HEK293 (cell line): ENCODE measurements around the gene TANC1.

Experiments
- EGR2 ChIP-seq: fragments of 450-650 bp; formaldehyde crosslinking; IDR thresholded peaks from 2 replicates; pipeline ENCODE4 v1.5.1; 2016; ENCODE audit warnings: low read depth, missing biosample characterization, missing genetic modification characterization
- MYNN ChIP-seq: fragments of 450-650 bp; formaldehyde crosslinking; IDR thresholded peaks from 2 replicates; pipeline ENCODE4 v1.5.1; 2016; ENCODE audit warnings: missing biosample characterization, missing genetic modification characterization, borderline replicate concordance
- MZF1 ChIP-seq: fragments of 450-650 bp; formaldehyde crosslinking; IDR thresholded peaks from 2 replicates; pipeline ENCODE4 v1.5.1; 2017; ENCODE audit warnings: missing biosample characterization, missing genetic modification characterization, borderline replicate concordance
- ZEB2 ChIP-seq: fragments of 450-650 bp; formaldehyde crosslinking; IDR thresholded peaks from 2 replicates; pipeline ENCODE4 v1.5.1; 2016; ENCODE audit warnings: missing biosample characterization, missing genetic modification characterization
- ZFHX2 ChIP-seq: fragments of 450-650 bp; formaldehyde crosslinking; conservative IDR thresholded peaks from 2 replicates; pipeline ENCODE4 v1.5.1; 2016; ENCODE audit warnings: missing biosample characterization, missing genetic modification characterization
- ZNF157 ChIP-seq: fragments of 450-650 bp; formaldehyde crosslinking; IDR thresholded peaks from 2 replicates; pipeline ENCODE4 v1.5.1; 2016; ENCODE audit warnings: missing biosample characterization, missing genetic modification characterization
- ZNF19 ChIP-seq: fragments of 450-650 bp; formaldehyde crosslinking; IDR thresholded peaks from 2 replicates; pipeline ENCODE4; 2016; ENCODE audit warnings: missing biosample characterization, missing genetic modification characterization, low read depth
- ZNF23 ChIP-seq: fragments of 450-650 bp; formaldehyde crosslinking; IDR thresholded peaks from 2 replicates; pipeline ENCODE4 v1.5.1; 2016; ENCODE audit warnings: missing biosample characterization, missing genetic modification characterization, borderline replicate concordance
- ZNF585B ChIP-seq: fragments of 450-650 bp; formaldehyde crosslinking; IDR thresholded peaks from 2 replicates; pipeline ENCODE4 v1.5.1; 2016; ENCODE audit warnings: missing biosample characterization, missing genetic modification characterization
- ZNF660 ChIP-seq: fragments of 450-650 bp; IDR thresholded peaks from 2 replicates; pipeline ENCODE4 v1.5.1; 2018; ENCODE audit warnings: missing biosample characterization, mild to moderate bottlenecking, missing genetic modification characterization
- ZNF664 ChIP-seq: fragments of 450-650 bp; formaldehyde crosslinking; IDR thresholded peaks from 2 replicates; pipeline ENCODE4 v1.5.1; 2016; ENCODE audit warnings: missing biosample characterization, missing genetic modification characterization
- ZNF768 ChIP-seq: fragments of 450-650 bp; formaldehyde crosslinking; IDR thresholded peaks from 2 replicates; pipeline ENCODE4 v1.5.1; 2018; ENCODE audit warnings: missing biosample characterization, mild to moderate bottlenecking, missing genetic modification characterization
- ZNF837 ChIP-seq: fragments of 450-650 bp; formaldehyde crosslinking; IDR thresholded peaks from 2 replicates; pipeline ENCODE4 v1.5.1; 2016; ENCODE audit warnings: missing biosample characterization, missing genetic modification characterization
- TF ChIP-seq, protein P1 (sequence below): fragments of 450-650 bp; formaldehyde crosslinking; IDR thresholded peaks from 2 replicates; pipeline ENCODE4 v1.5.1; 2016; ENCODE audit warnings: missing biosample characterization, missing genetic modification characterization
- TF ChIP-seq, protein P2 (sequence below): fragments of 450-650 bp; formaldehyde crosslinking; IDR thresholded peaks from 2 replicates; pipeline ENCODE4 v1.5.1; 2016; ENCODE audit warnings: missing biosample characterization, missing genetic modification characterization
- TF ChIP-seq, protein P3 (sequence below): fragments of 450-650 bp; formaldehyde crosslinking; conservative IDR thresholded peaks from 2 replicates; pipeline ENCODE4 v1.5.1; 2016; ENCODE audit warnings: low read depth, missing biosample characterization, missing genetic modification characterization
- TF ChIP-seq, protein P4 (sequence below): fragments of 450-650 bp; formaldehyde crosslinking; IDR thresholded peaks from 2 replicates; pipeline ENCODE4 v1.5.1; 2017; ENCODE audit warnings: missing biosample characterization, missing genetic modification characterization
- TF ChIP-seq, protein P5 (sequence below): fragments of 450-650 bp; formaldehyde crosslinking; IDR thresholded peaks from 2 replicates; pipeline ENCODE4 v1.5.1; 2016; ENCODE audit warnings: missing biosample characterization, missing genetic modification characterization
- TF ChIP-seq, protein P6 (sequence below): fragments of 450-650 bp; formaldehyde crosslinking; IDR thresholded peaks from 2 replicates; pipeline ENCODE4 v1.5.1; 2016; ENCODE audit warnings: missing biosample characterization, missing genetic modification characterization
- TF ChIP-seq, protein P7 (sequence below): fragments of 450-650 bp; IDR thresholded peaks from 2 replicates; pipeline ENCODE4 v1.5.1; 2018; ENCODE audit warnings: missing biosample characterization, missing genetic modification characterization
- TF ChIP-seq, protein P8 (sequence below): fragments of 450-650 bp; formaldehyde crosslinking; IDR thresholded peaks from 2 replicates; pipeline ENCODE4 v1.5.1; 2016; ENCODE audit warnings: missing biosample characterization, missing genetic modification characterization

TANC1 gene

DNA sequence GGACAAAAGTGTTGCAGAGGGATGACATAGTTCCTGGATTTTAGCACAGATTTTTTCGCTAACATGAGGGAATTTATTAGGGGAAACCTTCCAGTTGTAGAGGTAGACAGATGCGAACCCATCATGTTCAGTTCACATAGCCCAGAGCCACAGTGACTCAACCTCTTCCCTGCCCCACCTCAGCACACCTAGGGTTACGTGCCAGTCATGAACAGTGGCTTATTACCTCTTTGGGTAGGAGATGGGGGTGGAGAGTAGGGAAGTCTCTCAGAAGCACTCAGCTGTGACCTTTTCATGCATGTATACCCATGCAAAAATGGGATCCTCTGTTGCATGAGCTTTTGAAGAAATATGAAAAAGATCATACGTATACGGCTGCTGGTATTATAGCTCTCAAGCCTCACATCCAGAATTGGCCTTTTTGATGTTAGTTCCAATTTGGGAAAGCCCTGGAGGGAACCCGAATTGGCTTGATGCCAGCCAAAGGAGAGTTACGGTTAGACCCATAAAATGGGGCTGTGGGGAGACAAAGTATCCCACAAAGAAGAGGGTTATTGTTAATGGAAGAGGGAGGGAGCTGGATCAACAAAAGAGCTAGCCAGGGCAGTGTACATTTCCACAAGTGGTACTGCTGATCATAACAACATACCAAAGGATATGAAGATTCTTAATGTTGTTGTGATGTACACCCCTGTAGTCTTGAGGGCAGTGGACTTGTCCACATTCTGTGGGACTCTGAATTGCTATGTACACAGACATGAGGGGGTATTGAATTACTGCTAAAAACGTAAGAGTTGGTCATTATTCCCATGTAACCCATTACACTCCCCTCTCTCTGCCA lies 4.9 kb downstream of the TANC1 start (continued):
- TF ChIP-seq MYNN (no peak), ZNF660 (tag by site-specific recombination) (peak; percentile 80; the same call in 1 of the 2 replicates), ZNF768 (no peak), ZNF664 (no peak), MZF1 (peak; percentile 89; the same call in 1 of the 2 replicates), ZNF837 (tag by site-specific recombination) (no peak), EGR2 (tag by site-specific recombination) (no peak), ZEB2 (peak; percentile 87), ZNF23 (tag by site-specific recombination) (no peak), ZFHX2 (tag by site-specific recombination) (peak; percentile 35; the same call in 1 of the 2 replicates), ZNF157 (tag by site-specific recombination) (no peak), ZNF585B (tag by site-specific recombination) (no peak), ZNF19 (tag by site-specific recombination) (no peak)
- TF ChIP-seq, protein P1, sequence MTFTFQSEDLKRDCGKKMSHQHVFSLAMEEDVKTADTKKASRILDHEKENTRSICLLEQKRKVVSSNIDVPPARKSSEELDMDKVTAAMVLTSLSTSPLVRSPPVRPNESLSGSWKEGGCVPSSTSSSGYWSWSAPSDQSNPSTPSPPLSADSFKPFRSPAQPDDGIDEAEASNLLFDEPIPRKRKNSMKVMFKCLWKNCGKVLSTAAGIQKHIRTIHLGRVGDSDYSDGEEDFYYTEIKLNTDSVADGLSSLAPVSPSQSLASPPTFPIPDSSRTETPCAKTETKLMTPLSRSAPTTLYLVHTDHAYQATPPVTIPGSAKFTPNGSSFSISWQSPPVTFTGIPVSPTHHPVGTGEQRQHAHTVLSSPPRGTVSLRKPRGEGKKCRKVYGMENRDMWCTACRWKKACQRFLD (tag by site-specific recombination): no peak
- TF ChIP-seq, protein P2, sequence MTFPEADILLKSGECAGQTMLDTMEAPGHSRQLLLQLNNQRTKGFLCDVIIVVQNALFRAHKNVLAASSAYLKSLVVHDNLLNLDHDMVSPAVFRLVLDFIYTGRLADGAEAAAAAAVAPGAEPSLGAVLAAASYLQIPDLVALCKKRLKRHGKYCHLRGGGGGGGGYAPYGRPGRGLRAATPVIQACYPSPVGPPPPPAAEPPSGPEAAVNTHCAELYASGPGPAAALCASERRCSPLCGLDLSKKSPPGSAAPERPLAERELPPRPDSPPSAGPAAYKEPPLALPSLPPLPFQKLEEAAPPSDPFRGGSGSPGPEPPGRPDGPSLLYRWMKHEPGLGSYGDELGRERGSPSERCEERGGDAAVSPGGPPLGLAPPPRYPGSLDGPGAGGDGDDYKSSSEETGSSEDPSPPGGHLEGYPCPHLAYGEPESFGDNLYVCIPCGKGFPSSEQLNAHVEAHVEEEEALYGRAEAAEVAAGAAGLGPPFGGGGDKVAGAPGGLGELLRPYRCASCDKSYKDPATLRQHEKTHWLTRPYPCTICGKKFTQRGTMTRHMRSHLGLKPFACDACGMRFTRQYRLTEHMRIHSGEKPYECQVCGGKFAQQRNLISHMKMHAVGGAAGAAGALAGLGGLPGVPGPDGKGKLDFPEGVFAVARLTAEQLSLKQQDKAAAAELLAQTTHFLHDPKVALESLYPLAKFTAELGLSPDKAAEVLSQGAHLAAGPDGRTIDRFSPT: peak; percentile 27; the same call in 1 of the 2 replicates
- TF ChIP-seq, protein P3, sequence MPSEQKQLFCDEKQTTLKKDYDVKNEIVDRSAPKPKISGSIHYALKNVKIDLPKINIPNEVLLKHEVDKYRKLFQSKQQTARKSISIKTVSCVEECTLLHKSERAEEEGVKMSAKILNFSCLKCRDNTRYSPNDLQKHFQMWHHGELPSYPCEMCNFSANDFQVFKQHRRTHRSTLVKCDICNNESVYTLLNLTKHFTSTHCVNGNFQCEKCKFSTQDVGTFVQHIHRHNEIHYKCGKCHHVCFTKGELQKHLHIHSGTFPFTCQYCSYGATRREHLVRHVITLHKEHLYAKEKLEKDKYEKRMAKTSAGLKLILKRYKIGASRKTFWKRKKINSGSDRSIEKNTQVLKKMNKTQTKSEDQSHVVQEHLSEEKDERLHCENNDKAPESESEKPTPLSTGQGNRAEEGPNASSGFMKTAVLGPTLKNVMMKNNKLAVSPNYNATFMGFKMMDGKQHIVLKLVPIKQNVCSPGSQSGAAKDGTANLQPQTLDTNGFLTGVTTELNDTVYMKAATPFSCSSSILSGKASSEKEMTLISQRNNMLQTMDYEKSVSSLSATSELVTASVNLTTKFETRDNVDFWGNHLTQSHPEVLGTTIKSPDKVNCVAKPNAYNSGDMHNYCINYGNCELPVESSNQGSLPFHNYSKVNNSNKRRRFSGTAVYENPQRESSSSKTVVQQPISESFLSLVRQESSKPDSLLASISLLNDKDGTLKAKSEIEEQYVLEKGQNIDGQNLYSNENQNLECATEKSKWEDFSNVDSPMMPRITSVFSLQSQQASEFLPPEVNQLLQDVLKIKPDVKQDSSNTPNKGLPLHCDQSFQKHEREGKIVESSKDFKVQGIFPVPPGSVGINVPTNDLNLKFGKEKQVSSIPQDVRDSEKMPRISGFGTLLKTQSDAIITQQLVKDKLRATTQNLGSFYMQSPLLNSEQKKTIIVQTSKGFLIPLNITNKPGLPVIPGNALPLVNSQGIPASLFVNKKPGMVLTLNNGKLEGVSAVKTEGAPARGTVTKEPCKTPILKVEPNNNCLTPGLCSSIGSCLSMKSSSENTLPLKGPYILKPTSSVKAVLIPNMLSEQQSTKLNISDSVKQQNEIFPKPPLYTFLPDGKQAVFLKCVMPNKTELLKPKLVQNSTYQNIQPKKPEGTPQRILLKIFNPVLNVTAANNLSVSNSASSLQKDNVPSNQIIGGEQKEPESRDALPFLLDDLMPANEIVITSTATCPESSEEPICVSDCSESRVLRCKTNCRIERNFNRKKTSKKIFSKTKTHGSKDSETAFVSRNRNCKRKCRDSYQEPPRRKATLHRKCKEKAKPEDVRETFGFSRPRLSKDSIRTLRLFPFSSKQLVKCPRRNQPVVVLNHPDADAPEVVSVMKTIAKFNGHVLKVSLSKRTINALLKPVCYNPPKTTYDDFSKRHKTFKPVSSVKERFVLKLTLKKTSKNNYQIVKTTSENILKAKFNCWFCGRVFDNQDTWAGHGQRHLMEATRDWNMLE (tag by site-specific recombination): no peak
- TF ChIP-seq, protein P4, sequence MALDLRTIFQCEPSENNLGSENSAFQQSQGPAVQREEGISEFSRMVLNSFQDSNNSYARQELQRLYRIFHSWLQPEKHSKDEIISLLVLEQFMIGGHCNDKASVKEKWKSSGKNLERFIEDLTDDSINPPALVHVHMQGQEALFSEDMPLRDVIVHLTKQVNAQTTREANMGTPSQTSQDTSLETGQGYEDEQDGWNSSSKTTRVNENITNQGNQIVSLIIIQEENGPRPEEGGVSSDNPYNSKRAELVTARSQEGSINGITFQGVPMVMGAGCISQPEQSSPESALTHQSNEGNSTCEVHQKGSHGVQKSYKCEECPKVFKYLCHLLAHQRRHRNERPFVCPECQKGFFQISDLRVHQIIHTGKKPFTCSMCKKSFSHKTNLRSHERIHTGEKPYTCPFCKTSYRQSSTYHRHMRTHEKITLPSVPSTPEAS (tag by site-specific recombination): no peak
- TF ChIP-seq, protein P5, sequence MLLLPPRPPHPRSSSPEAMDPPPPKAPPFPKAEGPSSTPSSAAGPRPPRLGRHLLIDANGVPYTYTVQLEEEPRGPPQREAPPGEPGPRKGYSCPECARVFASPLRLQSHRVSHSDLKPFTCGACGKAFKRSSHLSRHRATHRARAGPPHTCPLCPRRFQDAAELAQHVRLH (tag by site-specific recombination): peak; percentile 47; the same call in 1 of the 2 replicates
- TF ChIP-seq, protein P6, sequence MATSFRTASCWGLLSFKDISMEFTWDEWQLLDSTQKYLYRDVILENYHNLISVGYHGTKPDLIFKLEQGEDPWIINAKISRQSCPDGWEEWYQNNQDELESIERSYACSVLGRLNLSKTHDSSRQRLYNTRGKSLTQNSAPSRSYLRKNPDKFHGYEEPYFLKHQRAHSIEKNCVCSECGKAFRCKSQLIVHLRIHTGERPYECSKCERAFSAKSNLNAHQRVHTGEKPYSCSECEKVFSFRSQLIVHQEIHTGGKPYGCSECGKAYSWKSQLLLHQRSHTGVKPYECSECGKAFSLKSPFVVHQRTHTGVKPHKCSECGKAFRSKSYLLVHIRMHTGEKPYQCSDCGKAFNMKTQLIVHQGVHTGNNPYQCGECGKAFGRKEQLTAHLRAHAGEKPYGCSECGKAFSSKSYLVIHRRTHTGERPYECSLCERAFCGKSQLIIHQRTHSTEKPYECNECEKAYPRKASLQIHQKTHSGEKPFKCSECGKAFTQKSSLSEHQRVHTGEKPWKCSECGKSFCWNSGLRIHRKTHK (tag by site-specific recombination): no peak
- TF ChIP-seq, protein P7, sequence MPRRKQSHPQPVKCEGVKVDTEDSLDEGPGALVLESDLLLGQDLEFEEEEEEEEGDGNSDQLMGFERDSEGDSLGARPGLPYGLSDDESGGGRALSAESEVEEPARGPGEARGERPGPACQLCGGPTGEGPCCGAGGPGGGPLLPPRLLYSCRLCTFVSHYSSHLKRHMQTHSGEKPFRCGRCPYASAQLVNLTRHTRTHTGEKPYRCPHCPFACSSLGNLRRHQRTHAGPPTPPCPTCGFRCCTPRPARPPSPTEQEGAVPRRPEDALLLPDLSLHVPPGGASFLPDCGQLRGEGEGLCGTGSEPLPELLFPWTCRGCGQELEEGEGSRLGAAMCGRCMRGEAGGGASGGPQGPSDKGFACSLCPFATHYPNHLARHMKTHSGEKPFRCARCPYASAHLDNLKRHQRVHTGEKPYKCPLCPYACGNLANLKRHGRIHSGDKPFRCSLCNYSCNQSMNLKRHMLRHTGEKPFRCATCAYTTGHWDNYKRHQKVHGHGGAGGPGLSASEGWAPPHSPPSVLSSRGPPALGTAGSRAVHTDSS: no peak
- TF ChIP-seq, protein P8, sequence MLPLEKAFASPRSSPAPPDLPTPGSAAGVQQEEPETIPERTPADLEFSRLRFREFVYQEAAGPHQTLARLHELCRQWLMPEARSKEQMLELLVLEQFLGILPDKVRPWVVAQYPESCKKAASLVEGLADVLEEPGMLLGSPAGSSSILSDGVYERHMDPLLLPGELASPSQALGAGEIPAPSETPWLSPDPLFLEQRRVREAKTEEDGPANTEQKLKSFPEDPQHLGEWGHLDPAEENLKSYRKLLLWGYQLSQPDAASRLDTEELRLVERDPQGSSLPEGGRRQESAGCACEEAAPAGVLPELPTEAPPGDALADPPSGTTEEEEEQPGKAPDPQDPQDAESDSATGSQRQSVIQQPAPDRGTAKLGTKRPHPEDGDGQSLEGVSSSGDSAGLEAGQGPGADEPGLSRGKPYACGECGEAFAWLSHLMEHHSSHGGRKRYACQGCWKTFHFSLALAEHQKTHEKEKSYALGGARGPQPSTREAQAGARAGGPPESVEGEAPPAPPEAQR (tag by site-specific recombination): peak; percentile 58; the same call in 1 of the 2 replicates
